HG03025 (cell line): Measurements from ENCODE around the gene CCDC78.
"Not testable (repeated sequence)": the region's sequence is repeated elsewhere in the genome, so short reads cannot be mapped to it uniquely, and the experiment has no call there.

Source experiments
- ATAC-seq: cut with Tn5 transposase; IDR thresholded peaks from one replicate; pipeline ENCODE4 v1.9.1; 2021; ENCODE audit warnings: mild to moderate bottlenecking, moderate library complexity; ENCODE audit not compliant: unreplicated experiment, low FRiP score

Gene CCDC78

DNA sequence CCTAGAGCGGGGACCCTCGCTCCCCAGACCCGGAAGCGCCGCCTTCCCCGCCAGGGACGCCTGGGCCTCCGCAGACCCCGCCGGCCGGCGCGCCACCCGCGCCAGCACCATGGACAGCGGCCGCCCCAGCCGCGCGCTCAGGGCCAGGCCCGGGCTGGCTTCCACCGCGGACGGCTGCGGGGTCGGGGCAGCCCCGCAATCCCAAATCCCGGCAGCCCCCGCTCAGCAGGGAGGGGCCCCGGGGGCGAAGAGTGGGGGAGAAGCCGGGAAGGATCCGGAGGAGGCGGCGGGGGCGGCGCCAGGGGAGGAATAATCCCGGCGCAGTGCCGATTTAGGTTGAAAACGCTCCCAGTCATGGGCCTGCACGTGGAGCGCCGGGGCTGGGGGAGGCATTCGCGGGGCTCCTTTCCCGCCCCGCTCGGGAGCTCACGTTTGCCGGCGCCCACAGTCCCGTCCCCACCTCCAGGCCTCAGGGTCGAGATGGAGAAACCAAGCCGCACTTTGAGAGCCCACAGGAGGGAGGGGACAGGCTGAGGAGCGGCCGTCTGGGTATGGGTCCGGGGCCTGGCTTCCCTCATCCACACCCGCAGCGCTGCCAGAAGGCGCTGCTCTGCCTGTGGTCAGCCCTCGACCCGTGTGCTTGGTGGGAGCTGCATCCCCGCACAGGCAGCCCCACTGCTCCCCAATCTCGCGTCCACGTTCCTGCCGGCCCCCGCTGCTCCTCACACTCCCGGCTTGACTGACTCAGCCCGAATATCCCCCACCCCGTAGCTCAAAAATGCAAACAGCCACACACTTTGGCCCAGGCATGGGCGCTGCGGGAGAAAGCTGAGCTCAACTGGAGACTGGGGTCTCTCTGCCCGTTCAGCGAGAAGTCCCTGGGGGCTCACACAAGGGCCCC, 25.3 kb downstream of the CCDC78 start:
- ATAC-seq, result no peak

DNA sequence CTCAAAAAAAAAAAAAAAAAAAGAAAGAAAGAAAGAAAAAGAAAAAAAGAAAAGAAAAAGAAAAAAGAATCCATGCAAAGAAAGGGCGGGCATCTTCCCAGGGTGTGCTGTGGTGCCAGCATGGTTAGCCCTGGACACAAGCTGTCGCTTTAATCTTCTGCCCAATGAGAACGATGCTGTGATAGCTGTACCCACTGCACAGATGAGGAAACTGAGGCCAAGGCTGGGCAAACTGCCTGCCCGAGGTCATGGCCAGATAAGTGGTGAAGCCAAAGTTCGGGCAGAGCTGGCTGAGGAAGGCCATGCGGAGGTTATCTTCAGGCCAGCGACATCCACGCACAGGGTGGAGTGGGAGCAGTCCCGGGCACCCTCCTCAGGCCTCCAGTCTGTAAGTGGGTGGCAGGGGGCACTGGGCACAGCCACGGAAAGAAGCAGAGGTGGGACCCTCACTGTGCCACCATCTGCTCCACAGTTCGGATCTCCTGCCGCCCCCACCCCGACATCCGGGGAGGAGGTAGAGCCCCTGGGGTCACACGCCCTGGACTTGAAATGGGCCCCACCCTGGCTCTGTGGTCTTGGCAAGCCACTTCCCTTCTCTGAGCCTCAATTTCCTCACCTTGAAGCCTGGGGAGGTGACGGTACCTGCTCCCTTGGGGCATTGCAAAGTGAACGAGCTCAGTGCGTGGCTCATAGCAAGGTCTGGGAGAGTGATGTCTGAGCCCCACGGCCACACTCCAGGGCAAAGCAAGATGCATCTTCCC, 27.2 kb downstream of the CCDC78 start:
- no peak for ATAC-seq

DNA sequence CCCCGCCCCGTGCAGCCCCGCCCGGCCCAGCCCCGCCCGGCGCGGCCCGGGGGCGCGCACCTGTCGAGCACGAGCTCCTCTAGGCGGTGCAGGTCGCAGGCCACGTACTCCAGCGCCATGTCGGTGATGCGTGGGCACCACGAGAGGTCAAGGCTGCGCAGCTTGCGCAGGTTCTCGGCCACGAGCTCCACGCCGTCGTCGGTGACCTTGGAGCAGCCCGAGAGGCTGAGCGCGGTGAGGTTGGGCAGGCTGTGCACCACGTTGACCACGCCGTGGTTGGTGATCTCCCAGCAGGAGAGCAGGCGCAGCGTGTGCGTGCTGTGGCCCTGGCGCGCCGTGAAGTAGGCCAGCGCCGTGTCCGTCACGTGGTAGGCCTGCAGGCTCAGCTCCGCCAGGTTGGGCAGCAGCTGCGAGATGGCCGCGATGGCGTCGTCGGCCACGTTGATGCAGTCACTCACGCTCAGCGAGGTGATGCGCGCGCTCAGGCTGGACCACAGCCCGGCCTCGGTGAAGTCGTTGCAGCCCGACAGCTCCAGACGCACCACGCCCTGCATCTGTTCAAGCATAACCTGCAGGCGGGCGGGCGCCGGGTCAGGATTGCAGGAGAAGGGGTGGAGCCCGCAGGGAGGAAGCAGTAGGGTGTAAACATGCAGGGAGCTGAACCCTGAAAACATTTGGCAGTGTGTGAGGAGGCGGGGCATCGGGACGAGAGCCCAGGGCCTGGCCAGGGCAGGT, 30.7 kb downstream of the CCDC78 start:
- no peak for ATAC-seq

DNA sequence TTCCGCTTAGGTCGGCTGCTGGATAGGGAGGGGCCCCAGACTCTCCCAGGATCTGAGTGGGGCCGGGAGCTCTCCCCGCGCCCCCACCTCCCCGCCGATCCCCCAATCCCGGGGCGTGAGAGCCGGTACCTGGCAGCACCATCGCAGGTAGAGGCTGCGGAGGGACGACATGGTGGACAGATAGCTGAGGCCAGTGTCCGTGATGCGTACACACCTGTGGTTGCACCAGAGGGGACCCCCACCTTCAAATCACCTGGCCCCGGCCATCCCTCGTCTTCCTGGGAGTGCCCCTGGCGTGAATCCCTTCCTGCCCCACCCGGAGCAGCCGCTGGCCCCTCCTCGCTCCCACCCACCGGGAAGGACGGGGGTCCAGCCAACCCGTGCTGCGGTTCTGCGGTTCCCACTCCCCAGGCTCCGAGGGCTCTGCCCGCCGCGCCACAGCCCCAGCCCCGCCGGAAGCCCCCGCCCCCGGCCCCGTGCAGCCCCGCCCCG, 31.3 kb downstream of the CCDC78 start:
- ATAC-seq, result no peak

DNA sequence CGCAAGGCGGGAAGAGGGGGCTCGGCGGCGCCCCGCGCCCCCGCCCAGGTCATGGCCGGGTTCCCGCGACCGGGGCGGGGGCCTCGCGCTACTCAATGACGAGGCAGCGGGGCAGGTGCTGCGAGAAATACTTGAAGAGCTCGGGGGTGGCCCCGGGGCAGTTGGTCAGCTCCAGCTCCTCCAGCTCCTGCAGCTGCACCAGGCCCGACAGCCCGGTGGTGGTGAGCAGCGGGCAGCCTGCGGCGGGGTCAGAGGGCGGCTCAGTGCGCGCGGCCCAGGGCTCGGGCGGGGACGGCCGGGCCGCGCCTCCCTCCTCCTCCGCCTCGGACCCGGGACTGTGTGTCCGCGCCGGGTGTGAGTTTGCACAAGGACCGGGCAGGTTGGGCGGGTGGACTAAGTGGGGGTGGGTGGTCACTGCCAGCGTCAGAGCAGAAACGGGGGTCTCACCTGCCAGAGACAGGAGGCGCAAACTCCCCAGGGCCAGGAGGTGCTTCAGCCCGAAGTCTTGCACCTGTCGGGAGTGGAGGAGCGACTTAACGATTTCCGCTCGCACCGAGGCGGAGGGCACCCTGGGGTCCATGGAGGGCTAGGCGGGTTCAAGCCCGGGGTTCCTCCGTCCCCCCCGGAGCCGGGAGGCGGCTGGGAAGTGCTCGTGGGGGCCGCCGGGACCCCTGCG, 31.9 kb downstream of the CCDC78 start:
- no peak for ATAC-seq

DNA sequence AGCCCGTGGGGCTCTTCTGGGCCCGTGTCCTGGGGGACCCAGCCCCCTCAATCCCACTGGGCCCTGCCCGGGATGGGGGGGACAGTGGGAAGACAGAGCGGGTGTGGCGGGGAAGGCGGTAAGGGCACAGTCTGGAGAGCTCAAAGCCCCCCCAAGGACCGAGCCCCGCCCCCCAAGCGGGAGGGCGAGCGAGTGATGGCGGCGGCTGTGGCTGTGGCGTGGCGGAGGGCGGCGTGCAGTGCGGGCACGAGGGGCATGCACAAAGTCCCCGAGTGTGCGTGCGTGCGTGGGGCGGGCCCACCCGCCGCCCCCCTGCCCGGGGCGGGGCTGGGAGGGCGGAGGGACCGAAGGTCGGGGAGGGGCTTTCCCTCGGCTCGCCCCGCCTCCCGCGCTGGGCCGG, 32.5 kb downstream of the CCDC78 start:
- no peak for ATAC-seq

DNA sequence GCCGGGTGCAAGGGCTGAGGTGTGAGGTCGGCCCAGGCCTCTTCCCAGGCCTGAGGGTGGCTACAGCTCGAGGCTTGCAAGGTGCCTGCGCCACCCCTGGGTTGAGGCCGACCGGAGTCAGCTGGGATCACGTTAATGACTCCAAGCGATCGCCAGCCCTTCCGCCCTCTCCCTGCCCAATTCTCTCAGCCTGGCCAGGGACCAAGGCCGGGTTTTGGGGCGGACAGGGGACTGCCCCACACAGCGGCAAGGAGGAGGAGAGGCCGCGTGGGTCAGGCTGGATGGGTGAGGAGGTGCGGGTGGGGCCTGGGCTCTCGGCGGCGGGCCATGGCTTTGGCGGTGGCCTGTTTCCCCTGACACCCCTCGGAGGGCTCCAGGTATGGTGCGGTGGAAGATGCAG, 32.9 kb downstream of the CCDC78 start:
- no peak for ATAC-seq

DNA sequence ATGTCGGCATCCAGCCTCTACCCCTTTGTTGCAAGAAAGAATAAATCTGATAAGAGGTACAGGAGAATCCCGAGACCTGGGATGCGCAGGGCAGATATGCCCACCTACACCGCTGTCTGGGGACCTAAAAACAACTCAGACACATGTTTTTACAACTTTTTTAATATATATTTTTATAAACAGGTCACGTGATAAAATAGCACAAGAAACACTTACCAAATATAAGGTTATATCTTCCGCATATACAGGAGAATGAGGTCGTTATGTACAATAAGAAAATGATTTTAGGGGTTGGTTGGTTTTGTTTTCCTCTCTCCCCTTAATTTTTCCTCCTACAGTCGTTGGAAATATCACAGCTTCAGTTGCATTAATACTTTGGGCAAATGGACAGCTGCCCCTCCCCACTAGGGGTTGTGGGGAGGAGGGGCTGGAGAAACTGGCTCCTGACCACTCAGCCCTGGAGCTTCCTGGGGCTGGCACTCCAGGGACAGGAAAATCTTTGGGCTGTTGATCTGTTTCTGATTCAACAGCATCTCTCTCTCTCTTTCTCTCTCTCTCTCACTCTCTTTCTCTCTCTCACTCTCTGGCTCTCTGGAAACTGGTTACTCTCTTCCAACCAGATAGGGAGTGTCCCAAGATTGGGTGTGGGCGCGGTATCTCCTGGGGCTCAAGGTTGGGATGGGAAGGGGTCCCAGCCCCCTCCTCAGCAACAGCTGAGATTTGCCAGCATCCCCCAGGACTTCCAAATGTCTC, 33.7 kb downstream of the CCDC78 start:
- no peak for ATAC-seq

DNA sequence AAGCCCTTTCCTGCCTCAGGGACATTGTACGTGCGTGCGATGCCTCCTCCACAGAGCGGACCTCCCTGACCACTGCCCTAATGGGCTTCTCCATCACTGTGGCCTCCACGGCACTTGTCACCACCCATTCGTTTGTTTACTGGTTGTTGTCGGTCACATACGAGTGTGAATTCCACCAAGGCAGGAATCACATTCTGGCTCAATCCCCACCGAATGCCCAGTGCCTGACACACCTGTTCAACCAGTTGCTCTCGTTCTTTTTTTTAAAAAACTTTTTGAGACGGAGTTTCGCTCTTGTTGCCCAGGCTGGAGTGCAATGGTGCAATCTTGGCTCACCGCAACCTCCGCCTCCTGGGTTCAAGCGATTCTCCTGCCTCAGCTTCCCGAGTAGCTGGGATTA, 35.0 kb downstream of the CCDC78 start:
- not testable (repeated sequence) for ATAC-seq

DNA sequence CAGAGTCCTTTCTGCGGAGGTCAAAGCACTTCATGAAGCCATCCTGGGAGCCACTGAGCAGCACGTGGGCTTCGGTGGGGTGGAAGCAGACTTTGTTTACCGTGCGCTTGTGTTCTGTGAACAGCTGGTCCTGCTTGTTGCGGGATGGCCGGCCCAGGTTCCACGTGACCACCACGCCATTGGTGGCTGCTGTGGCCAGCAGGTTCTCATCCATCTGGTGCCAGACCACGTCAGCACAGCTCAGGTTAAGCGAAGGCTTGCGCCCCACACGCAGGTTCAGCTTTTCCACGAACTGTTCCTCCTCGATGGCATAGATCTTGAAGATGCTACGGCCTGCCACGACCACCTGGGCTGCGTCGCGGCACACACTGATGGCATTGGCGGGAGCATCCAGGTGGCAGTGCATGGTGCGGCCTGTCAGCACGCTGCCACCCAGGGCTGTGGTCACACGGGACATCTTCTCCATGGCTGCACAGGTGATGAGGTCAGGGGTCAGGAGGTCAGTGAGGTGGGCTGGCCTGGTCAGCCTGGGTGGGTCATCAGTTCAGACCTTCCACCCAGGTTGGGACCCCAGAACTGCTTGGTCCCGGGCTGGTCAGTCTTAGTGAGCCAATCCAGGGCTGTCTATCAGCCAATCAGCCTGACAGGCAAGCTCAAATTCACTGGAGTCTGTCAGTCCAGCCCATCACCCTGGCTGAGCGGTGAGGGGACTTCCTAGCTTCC, 36.9 kb downstream of the CCDC78 start:
- ATAC-seq, result no peak

DNA sequence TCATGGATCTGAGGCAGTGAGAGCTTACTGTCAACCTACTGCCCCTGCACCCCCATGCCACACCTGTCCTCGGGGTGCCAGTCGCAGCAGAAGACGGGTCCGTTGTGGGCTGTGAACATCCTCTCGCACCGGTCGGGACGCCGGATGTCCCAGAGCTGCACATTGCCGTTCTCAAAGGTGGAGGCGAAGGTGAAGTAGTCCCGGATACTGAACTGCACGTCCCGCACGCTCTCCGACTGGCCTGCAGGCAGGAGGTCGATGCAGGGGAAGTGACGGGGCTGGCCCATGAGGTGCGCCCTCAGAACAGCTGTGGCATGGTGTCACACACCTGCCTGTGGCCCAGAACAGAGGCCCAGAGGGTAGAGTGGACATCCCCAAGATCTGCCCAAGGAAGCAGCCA, 38.7 kb downstream of the CCDC78 start:
- no peak for ATAC-seq

DNA sequence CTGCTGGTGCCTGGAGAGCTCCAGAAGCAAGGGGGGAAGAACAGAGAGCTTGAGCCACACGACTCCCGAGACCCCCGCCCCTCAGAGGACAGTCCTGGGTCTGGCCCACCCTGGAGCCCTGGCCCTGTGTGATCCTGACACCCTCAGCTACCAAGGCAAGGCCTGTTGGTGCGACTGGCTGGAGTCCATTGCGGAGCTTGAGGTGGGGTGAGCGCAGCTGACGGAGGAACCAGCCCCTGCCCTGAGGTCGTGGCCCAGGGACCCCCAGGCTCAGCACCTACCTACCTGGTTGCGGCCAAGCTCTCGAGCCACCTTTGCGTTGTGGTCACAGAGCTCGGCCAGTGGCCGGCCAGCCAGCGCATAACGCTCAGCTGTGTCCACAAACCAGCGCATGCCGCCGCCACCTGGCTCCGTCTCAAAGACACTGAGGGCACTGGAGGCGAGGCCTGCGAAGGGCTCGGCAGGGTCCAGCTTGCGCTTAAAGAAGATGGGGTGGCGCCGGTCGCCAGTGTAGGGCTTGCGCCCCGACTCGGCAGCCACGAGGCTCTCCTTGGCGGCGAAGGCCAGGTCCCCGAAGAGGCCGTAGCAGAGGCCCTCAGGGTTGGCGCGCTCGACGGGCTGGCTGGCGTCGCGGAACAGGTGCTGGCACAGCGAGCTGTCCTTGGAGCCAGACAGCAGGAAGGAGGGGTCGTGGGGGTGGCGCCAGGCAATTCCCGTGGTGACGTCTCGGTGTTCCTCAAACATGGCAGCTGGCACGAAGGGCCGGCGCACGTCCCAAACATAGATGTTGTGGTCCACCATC, 39.6 kb downstream of the CCDC78 start:
- no peak for ATAC-seq

DNA sequence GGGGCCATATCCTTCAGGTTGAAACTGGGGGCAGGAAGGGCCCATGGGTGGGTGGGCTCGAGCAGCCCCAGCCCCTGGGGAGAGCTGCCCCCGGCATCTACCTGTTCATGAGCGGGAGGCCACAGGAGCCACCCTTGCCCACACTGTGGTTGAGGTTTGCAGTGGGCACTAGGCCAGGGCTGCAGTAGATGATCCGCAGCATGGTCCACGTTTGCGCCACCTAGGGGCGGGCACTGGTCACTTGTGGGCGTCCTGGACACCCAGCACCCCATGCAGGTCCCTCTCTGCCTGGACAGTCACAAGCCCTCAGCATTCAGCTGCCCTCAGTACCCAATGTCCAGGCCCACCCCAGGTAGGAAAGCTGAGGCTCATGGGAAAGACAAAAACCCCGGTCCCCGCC, 40.3 kb downstream of the CCDC78 start:
- no peak for ATAC-seq

DNA sequence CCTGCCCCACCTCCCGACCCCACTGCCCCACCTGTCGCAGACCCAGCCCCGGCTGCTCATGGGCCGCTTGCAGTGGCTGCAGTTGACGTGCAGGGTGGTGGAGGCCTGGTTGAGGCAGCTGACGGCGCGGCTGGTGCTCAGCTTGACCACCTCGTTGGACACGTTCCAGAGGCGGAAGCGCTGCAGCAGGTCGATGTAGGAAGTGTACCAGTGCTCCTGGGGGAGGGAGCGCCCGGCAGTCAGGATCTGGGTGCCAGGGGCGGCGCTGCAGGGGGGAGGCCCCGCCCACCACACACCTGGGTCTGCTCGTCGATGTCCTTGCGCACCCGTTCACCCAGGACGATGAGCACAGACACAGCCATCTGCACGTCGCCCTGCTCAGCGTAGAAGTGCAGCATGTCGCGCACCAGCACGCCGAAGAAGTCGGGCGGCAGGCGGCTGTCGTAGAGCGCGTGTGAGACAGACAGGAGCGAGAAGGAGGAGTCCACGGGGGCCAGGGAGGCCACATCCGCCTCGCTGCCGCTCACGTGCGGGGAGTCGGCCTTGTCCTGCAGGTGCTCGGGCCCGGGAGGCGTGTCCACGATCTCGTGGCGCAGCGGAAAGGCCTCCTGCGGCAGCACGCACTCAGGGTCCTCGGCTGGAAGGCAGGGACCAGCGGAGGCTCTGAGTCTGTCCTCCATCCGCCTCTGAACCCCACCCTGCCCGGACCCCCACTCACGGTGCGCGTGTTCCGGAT, 41.1 kb downstream of the CCDC78 start:
- ATAC-seq, result no peak

DNA sequence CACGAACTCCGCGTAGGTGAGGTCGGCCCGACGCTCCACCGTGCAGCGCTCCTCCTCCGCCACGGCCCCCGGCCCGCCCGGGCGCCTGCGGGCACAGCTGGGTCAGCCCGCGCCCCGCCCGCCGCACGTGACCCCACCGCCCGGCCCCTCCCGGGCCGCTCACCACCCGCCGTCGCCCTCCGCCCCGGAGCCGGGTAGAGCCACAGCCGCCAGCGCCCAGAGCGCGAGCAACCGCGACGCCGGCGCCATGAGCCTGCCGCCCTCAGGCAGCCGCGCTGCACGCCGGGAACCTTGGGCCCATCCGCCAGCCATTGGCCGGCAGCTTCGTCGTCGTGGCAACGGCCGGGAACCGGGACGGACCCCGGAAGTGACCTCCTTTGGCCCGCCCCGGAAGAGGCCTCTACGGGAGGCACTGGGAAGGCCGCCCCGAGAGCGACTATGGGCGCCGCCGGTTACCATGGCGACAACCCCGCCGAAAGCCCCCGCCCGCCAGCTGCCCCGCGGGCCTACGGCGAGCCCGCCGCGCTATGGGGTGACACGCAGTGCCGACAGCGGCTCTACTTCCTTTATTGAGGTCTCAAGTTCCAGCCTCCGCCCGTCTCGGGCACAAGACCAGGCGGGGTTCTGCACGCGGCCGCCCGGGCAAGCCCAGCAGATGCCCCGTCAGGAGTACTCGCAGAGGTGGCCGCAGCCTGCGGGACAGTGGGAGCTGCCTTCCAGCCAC, 42.0 kb downstream of the CCDC78 start, which contains the start of gene JMJD8:
Gene JMJD8, minus strand, starts transcription at position 264 of the 724 bp plus-strand sequence. Its CDS starts 15 bp downstream, at position 249.
- peak; percentile 50 for ATAC-seq

DNA sequence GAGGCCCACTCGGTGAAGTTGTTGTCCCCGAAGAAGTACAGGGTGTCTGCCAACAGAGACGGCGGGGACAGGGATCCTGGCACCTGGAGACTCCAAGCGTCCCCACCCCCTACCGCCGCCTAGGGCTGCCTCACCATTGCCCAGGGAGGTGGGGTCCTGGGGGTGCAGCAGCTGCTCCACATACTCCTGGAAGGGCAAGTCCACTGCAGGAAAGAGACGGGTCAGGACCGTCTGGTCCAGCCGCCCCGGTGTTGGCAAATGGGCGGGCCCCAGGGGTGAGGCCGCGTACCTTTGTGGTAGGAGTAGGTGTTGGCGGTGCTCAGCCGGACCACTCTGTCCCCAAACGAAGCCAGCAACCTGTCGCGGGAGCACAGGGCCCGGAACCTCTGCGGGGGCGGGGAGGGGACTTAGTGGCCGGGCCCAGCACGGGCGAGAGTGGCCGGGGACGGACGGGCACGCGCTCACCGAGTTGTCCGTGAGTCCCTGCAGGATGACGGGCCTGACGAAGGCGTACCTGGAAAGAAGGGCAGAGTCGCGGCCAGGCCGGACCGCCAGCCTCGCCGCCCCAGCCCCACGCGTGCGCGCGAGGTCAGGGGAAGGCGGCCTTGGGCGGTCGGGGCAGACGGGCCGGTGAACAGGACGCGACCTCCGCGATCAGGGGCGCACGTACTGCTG, 42.7 kb downstream of the CCDC78 start:
- ATAC-seq, result no peak
